MM.1S (cell line): Measurements from ENCODE around the gene ZFYVE26.

ENCODE experiments used
- DNase-seq: peaks from one replicate; pipeline ENCODE4 v3.0.0-alpha.2; 2015
- H2AFZ ChIP-seq: fragments of 300-600 bp; sonication (generic); 2 replicates; pipeline ENCODE4 v1.6.0; 2016; ENCODE audit warnings: antibody characterized with exemption, low read length
- H3F3A ChIP-seq: fragments of 300-600 bp; sonication (generic); 2 replicates; pipeline ENCODE4 v1.6.1; 2016; ENCODE audit warnings: mild to moderate bottlenecking, antibody characterized with exemption, low read length, moderate library complexity, mixed read lengths; ENCODE audit not compliant: insufficient read depth
- H3K27ac ChIP-seq: fragments of 300-600 bp; sonication (generic); 2 replicates; pipeline ENCODE4 v1.5.1; 2016; ENCODE audit warnings: mild to moderate bottlenecking, low read length
- H3K27me3 ChIP-seq: fragments of 300-600 bp; sonication (generic); replicated peaks from 2 replicates; pipeline ENCODE4 v1.6.0; 2016; ENCODE audit warnings: low read length; ENCODE audit not compliant: insufficient read depth
- H3K36me3 ChIP-seq: fragments of 300-600 bp; sonication (generic); replicated peaks from 2 replicates; pipeline ENCODE4 v1.6.1; 2016; ENCODE audit warnings: mild to moderate bottlenecking, low read length, mixed read lengths; ENCODE audit not compliant: insufficient read depth
- H3K4me1 ChIP-seq: fragments of 300-600 bp; sonication (generic); 2 replicates; pipeline ENCODE4 v1.6.1; 2016; ENCODE audit warnings: low read length, mixed read lengths
- H3K4me2 ChIP-seq: fragments of 300-600 bp; sonication (generic); 2 replicates; pipeline ENCODE4 v1.6.0; 2016; ENCODE audit warnings: low read depth, low read length
- H3K4me3 ChIP-seq: fragments of 300-600 bp; sonication (generic); 2 replicates; pipeline ENCODE4 v1.5.1; 2016; ENCODE audit warnings: low read length, mixed read lengths
- H3K79me2 ChIP-seq: fragments of 300-600 bp; sonication (generic); 2 replicates; pipeline ENCODE4 v1.6.1; 2016; ENCODE audit warnings: mixed run types, low read length, mixed read lengths
- H3K9ac ChIP-seq: fragments of 300-600 bp; sonication (generic); 2 replicates; pipeline ENCODE4 v1.6.1; 2016; ENCODE audit warnings: low read length, mixed read lengths
- H3K9me2 ChIP-seq: fragments of 300-600 bp; sonication (generic); replicated peaks from 2 replicates; pipeline ENCODE4 v1.6.1; 2016; ENCODE audit warnings: mild to moderate bottlenecking, low read length, mixed read lengths; ENCODE audit not compliant: insufficient read depth
- H3K9me3 ChIP-seq: fragments of 300-600 bp; sonication (generic); replicated peaks from 2 replicates; pipeline ENCODE4 v1.6.1; 2016; ENCODE audit warnings: mild to moderate bottlenecking, low read length, mixed read lengths; ENCODE audit not compliant: insufficient read depth
- H4K20me1 ChIP-seq: fragments of 300-600 bp; sonication (generic); 2 replicates; pipeline ENCODE4 v1.6.1; 2016; ENCODE audit warnings: mild to moderate bottlenecking, low read length, moderate library complexity, mixed read lengths; ENCODE audit not compliant: insufficient read depth
- EZH2 ChIP-seq: fragments of 300-600 bp; sonication (generic); optimal IDR thresholded peaks from 2 replicates; pipeline ENCODE3; 2017; ENCODE audit warnings: low read depth, mild to moderate bottlenecking, antibody characterized with exemption, low read length, mixed read lengths
- EZH2phosphoT487 ChIP-seq: fragments of 300-600 bp; sonication (generic); IDR thresholded peaks from 2 replicates; pipeline ENCODE4 v1.6.1; 2018; ENCODE audit warnings: antibody characterized with exemption, low read length
- TF ChIP-seq, protein P1 (sequence below): fragments of 300-600 bp; sonication (generic); IDR thresholded peaks from 2 replicates; pipeline ENCODE4 v1.5.1; 2016; ENCODE audit warnings: antibody characterized with exemption, low read length, mixed read lengths

Gene ZFYVE26

DNA sequence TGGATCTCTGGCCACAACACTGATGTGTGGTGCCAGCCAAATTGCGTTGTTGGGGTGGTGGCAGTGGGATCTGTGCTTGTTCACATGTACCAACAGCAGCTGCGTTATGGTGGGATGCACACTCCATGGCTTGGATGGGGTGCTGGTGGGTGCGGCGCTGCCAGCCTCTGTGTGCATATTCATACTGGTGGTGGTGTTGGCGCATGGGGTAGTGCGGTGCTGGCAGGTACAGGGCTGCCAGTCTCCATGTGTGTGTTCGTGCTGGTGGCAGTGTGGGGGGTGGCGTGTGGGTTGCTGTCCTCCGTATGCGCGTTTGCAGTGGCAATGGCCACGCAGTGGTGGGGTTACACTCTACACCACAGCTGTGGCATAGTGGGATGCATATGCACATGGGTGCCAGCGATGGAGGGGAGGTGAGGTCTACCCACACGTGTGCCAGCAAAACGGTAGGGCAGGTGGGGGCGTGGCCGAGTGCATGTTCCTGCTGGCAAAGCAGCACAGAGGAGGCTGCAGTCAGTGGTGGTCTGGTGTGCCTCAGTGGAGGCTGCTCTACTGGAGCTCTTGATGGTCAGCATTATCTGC is 29.7 kb upstream of the ZFYVE26 start:
- Histone ChIP-seq H3K9ac (no peak overlapping the region), H3K4me1 (no peaks in the 10 kb centered on the region), H4K20me1 (no peaks in the 10 kb centered on the region), H2AFZ (no peak overlapping the region), H3K79me2 (no peaks in the 10 kb centered on the region), H3K9me3 (no peaks in the 10 kb centered on the region), H3F3A (no peaks in the 10 kb centered on the region), H3K9me2 (no peaks in the 10 kb centered on the region), H3K4me3 (no peak overlapping the region), H3K36me3 (no peaks in the 10 kb centered on the region), H3K27ac (no peak overlapping the region), H3K27me3 (no peaks in the 10 kb centered on the region), H3K4me2 (no peak overlapping the region)
- no peak for DNase-seq
- TF ChIP-seq EZH2, result no peak
- no peak for TF ChIP-seq EZH2phosphoT487
- TF ChIP-seq, protein P1, sequence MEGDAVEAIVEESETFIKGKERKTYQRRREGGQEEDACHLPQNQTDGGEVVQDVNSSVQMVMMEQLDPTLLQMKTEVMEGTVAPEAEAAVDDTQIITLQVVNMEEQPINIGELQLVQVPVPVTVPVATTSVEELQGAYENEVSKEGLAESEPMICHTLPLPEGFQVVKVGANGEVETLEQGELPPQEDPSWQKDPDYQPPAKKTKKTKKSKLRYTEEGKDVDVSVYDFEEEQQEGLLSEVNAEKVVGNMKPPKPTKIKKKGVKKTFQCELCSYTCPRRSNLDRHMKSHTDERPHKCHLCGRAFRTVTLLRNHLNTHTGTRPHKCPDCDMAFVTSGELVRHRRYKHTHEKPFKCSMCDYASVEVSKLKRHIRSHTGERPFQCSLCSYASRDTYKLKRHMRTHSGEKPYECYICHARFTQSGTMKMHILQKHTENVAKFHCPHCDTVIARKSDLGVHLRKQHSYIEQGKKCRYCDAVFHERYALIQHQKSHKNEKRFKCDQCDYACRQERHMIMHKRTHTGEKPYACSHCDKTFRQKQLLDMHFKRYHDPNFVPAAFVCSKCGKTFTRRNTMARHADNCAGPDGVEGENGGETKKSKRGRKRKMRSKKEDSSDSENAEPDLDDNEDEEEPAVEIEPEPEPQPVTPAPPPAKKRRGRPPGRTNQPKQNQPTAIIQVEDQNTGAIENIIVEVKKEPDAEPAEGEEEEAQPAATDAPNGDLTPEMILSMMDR, result no peak

DNA sequence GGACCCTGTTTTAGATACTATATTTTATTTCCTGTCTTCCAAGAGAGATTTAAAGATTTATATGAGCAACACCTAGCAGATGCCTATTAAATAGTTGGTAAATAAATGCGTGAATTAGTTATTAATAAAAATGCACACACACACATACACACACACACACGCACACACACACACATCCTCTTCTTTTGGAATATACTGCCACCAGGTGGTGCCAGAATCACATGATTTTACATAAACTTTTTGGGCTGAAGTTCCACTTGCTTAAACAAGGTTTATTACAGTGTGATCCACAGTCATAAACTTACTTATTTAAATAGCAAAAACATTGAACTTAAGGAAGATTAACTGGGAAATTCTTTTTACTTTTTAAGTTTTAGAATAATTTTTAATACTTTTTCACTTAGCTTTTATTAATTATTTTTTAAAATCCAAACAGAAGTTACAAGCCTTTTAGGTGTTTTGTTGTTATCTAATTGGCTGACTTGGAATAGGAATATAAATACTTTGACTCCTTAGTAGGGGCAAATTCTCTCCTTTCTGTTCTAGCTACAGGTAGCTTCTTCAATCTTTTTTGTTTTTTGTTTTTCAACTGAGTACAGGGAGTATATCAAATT is 20.7 kb upstream of the ZFYVE26 start:
- Histone ChIP-seq H3K4me1 (no peaks in the 10 kb centered on the region), H3K36me3 (no peaks in the 10 kb centered on the region), H3K4me3 (no peak overlapping the region), H3F3A (no peaks in the 10 kb centered on the region), H3K9ac (no peak overlapping the region), H3K9me3 (no peaks in the 10 kb centered on the region), H4K20me1 (no peaks in the 10 kb centered on the region), H3K27ac (no peak overlapping the region), H3K79me2 (no peaks in the 10 kb centered on the region), H3K9me2 (no peaks in the 10 kb centered on the region), H2AFZ (no peak overlapping the region), H3K4me2 (no peak overlapping the region), H3K27me3 (no peaks in the 10 kb centered on the region)
- peak; percentile 60 for DNase-seq
- TF ChIP-seq, protein P1, result peak; percentile 44
- TF ChIP-seq EZH2 (no peak), EZH2phosphoT487 (no peak)

GRCh38 chr14:67835596-67835995 is 19.2 kb upstream of the ZFYVE26 start:
- H3K27me3 ChIP-seq, result no peaks in the 10 kb centered on the region

More at GRCh38 chr14:67835596-67835995, 19.2 kb upstream of the ZFYVE26 start:
- H3K4me2 ChIP-seq, result no peak overlapping the region
- no peak for DNase-seq
- H3K79me2 ChIP-seq, result no peaks in the 10 kb centered on the region
- H3K9me3 ChIP-seq, result no peaks in the 10 kb centered on the region
- H3K9me2 ChIP-seq, result no peaks in the 10 kb centered on the region
- no peak overlapping the region for H2AFZ ChIP-seq
- H3K27ac ChIP-seq, result no peak overlapping the region
- TF ChIP-seq, protein P1, result no peak
- no peak for TF ChIP-seq EZH2phosphoT487
- no peak for TF ChIP-seq EZH2
- H3K9ac ChIP-seq, result no peak overlapping the region
- H3K36me3 ChIP-seq, result no peaks in the 10 kb centered on the region
- H3K4me1 ChIP-seq, result no peaks in the 10 kb centered on the region
- no peaks in the 10 kb centered on the region for H4K20me1 ChIP-seq
- no peak overlapping the region for H3K4me3 ChIP-seq
- H3F3A ChIP-seq, result no peaks in the 10 kb centered on the region
